ENCODE data around the gene TBX4. TPM values are rescaled to one million over a fixed set of nuclear protein-coding genes. Genes with fewer than 3 reads are reported as not detected.

The TBX4 gene
- total and polyA plus RNA-seq, 2 of the 13 experiments (the other 11 are each of a cell fraction or from before 2014, with no cell fraction given): 0.11 to 1.1 TPM

GRCh38 chr17:61412143-61412859, 39.9 kb upstream of the TBX4 start (continued):
- TF ChIP-seq ZBTB40 (IDR thresholded peaks at IDR 0.05) (no peak), ZBTB40 (CRISPR knock-in tag; IDR thresholded peaks at IDR 0.05) (peak; percentile 93), MBD4 (IDR thresholded peaks at IDR 0.05; ENCODE audit: borderline replicate concordance, low read length) (no peak), PHF8 (CRISPR knock-in tag; IDR thresholded peaks at IDR 0.05) (peak; percentile 89), ATF5 (CRISPR knock-in tag; IDR thresholded peaks at IDR 0.05; ENCODE audit: low read depth) (0 out of 2 replicates have a peak, but pooled peaks have one; percentile 32), RFX1 (IDR thresholded peaks at IDR 0.05) (no peak), THYN1 (CRISPR knock-in tag; IDR thresholded peaks at IDR 0.05; ENCODE audit: borderline replicate concordance, low read depth) (no peak), ELF1 (CRISPR knock-in tag; IDR thresholded peaks at IDR 0.05) (peak; percentile 31; the same call in 1 of the 2 replicates), NR2C2 (CRISPR knock-in tag; IDR thresholded peaks at IDR 0.05; ENCODE audit: borderline replicate concordance) (no peak), AHDC1 (CRISPR knock-in tag; IDR thresholded peaks at IDR 0.05; ENCODE audit: borderline replicate concordance) (no peak), ATF2 (CRISPR knock-in tag; IDR thresholded peaks at IDR 0.05) (peak; percentile 53), ETV6 (CRISPR knock-in tag; conservative IDR thresholded peaks at IDR 0.05) (peak; percentile 82)

All from HepG2 (cell line).